Lung microvascular endothelial cell (primary cell): ENCODE measurements around the gene WDR81. TPM values are rescaled to one million over a fixed set of nuclear protein-coding genes. Genes with fewer than 3 reads are reported as not detected.

ENCODE experiments used
- DNase-seq, 2 donors: peaks; one replicate each; pipeline versions ENCODE4 v3.0.0 to v3.0.0-alpha.2; 2010; ENCODE audit warnings: low read depth in 2 of 2
- total RNA-seq: library from RNA; depleted of rRNA; stranded (reverse); fragments of >200 nt; gene quantifications from 2 replicates; pipeline ENCODE4 v1.2.1, GENCODE V29; 2014

The WDR81 gene
- total RNA-seq, 1 donor from 2014 or later, result 12.7 TPM

DNA sequence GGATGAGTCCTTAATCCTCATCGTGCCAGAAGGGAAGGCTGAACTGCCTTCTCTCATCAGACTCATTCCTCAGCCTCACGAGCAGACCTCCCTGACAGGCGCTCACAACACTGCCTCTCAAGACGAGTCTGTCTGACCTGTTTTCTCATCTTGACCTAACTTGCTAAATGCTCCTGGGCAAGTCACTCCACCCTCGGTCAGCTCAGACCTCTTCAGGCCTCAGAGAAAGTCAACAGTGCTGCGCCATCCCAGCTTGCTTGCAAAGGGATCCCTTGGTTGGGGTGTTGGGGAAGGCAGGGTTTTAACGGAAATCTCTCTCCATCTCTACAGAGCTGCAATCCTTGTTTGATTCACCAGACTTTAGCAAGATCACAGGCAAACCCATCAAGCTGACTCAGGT lies 52.4 kb downstream of the WDR81 start:
- DNase-seq, result no peak

DNA sequence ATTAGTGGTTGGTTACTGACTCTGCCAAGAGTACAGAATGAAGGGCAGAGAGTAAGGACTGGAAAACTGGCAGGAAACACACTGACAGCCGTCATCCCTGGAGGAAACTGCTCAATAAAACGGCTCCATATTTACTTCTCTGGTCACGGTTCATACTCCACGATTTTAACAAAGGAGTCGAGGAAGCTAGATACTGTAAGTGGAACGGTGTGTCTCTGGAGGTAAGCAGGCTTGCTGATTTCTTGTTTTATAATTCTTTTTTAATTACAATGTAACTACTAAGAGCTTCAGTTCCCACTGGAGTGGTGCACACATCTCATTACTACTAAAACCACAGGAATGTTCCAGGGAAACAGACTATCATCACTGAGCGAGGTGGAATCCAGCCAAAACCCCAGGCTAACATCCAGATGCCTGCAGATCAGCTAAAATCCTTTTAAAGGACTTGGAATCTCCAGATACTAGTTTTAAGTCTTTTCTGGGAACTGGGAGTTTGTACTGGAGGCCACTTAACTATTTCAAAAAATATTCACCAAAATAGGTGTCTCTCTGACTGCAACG lies 55.1 kb downstream of the WDR81 start:
- peak; percentile 84 to 86 for DNase-seq

DNA sequence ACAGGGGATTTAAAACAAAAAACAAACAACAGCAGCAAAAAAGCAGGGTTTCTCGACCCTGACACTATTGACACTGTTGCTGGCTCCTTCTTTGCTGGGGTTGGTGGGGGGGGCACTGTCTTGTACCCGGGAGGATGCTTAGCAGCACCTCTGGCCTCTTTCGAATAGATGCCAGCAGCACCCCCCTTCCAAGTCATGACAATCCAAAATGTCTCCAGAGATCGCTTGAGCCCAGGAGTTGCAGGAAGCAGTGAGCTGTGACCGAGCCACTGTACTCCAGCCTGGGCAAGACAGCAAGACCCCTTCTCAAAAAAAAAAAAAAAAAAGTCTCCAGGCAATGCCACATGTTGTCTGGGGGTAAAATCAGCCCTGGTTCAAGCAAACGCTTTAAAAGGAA lies 57.7 kb downstream of the WDR81 start:
- DNase-seq, result no peak

DNA sequence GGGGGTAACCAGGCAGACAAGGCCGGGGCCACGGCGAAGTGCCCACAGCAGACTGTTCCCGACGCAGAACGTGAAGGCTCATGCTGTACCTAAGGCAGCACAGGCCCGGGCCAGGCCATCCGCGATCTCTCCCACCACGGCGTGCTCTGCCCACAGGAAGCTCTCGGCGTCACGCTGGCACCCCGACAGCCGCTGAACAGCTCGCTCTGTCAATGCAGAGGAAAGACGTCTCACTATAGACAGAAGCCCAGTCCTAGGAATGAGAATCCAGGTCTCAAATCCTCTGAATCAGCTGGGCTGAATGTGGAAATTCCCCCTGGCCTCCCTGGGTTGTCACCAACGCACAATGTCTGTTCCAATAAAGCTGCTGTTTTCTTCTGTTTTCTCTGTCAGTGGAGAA lies 58.8 kb downstream of the WDR81 start:
- DNase-seq, result peak in 1 of 2 donors; percentile 21

DNA sequence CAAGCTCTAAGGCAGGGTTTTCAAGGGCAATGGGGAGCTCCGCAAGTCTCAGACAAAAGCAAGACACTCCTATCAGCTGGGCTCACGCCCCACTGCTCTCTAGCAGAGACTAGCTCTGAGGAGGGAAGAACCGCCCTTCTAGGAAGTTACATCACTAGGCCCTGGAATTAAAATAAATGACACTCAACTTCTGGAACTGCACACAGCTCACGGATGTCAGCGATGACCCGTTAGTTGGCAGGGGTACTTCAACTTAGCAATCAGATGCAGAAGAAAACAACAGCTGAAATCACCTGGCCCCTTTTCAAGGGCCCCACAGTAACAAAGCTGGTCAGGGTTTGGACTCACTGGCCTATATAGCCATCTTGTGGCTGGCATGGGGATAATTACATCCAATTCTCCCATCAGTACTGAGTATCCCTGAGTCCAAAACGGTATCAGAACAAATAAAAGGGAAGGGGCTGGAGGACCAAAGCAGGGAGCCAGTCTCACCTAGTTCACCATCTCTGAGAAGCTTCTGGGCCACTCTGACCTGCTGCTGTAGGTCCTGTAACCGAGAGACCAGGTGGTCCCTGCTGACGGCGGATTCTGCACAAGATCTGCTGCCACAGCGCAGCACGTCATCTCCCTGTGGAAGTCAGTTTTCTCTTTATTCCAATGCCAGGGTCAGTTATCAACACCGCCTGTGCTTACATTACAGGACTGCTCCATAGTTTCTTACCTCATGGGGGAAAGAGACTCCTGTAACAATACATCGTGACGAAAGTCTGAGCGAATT lies 59.5 kb downstream of the WDR81 start:
- peak; percentile 91 to 94 for DNase-seq

DNA sequence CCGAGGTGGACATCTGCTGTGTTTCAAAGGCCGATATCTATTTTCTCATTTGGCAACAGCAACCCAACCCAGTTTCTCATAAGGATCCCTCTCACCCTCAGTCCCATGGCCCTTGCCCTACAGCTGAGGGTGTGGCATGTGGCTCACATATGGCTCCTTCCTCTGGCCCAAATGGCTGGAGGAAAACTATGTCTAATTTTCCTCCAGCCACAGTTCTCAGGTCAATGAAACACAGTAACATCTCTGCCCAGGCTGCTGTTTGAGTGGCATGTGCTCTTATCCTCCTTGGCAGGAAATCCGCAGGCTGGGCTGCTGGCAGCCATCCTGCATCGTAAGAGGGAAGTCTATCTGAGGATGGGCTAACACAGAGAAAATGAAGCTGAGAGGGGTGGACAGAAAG lies 61.4 kb downstream of the WDR81 start:
- peak in 1 of 2 donors; percentile 68 for DNase-seq

DNA sequence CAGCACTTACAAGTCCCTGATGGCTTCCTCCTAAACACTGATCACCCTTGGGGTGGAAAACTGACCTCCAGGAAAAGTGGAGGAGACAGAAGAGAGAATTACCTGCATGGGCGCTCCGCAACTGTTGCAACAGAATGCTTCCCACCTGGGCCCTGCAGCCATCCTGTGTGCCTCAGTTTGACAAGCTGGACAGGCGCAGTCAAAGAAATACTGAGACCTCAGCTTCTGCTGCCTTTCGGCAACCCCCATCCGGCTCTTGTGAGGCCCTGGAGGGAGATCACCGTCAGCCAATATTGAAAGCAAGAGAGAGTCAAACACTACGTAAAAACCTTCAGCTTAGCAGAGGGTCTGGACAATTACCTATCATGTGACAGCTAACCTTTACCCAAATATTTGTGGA lies 62.2 kb downstream of the WDR81 start:
- peak in 1 of 2 donors; percentile 9 for DNase-seq

DNA sequence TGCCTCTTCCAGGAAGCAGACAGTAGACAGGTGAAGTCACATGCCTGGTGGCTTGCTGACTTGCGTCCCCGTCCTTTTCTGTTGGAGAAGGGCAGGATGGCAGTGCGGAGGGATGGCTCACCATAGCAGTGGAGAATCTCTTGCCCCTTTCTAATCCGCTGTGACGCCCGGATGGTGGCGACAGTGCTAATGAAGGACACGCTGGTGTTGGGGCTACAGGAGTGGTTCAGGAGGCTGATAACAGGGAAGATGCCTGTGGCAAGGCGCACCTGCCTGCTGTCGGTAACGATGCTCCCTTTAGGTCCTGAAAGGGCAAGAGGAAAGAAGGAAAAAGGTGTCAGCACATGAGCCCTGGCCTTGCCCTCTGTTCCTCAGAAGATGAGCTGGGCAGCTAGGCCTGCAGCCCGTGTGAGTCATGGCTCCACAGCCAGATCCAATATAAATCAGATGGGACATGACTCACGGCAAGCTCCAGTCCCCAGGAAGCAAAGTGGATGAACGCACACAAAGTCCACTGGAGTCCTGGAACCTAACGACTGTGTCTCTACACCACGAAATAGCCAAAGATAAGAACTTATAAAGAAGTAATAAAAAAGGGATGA lies 62.9 kb downstream of the WDR81 start:
- DNase-seq, result peak; percentile 85 to 95

Other genes starting within 250 kb of the WDR81 start
- 113 and 134 TPM in 2 replicates for gene MYO1C, start 232.0 kb upstream of the WDR81 start, total RNA-seq
- 47.3 and 47.8 TPM in 2 replicates for gene INPP5K, start 208.1 kb upstream of the WDR81 start, total RNA-seq
- 14.6 and 17.1 TPM in 2 replicates for gene PITPNA, start 161.9 kb upstream of the WDR81 start, total RNA-seq
- 10.9 and 28.2 TPM in 2 replicates for gene SLC43A2, start 95.9 kb upstream of the WDR81 start, total RNA-seq
- gene SCARF1, start 79.0 kb upstream of the WDR81 start, total RNA-seq, result 68.0 and 92.1 TPM in 2 replicates
- 10.5 and 12.5 TPM in 2 replicates for gene RILP, start 74.8 kb upstream of the WDR81 start, total RNA-seq
- gene PRPF8, start 39.8 kb upstream of the WDR81 start, total RNA-seq, result 63.5 and 69.5 TPM in 2 replicates
- gene TLCD2, start 14.3 kb upstream of the WDR81 start, total RNA-seq, result 0.87 and 1.2 TPM in 2 replicates
- under 0.01 TPM in 1 of 2 replicates, not detected in the other for gene SERPINF2, start 18.2 kb downstream of the WDR81 start, total RNA-seq
- not detected in 2 replicates for gene SERPINF1, start 37.4 kb downstream of the WDR81 start, total RNA-seq
- 5.7 and 9.5 TPM in 2 replicates for gene SMYD4, start 105.2 kb downstream of the WDR81 start, total RNA-seq
- 18.3 and 19.0 TPM in 2 replicates for gene RPA1, start 105.3 kb downstream of the WDR81 start, total RNA-seq